WTC11 (cell line): ENCODE measurements around the gene IGSF9B. TPM values are rescaled to one million over a fixed set of nuclear protein-coding genes. Genes with fewer than 3 reads are reported as not detected.

Experiments used
- ATAC-seq: fragments of 200-7000 bp; cut with Tn5 transposase; 2 replicates; pipeline ENCODE4 v1.10.0; 2021; ENCODE audit warnings: mild to moderate bottlenecking, moderate library complexity
- CTCF ChIA-PET: fragments of 300-600 bp; sonication (Branson Sonifier 250); formaldehyde crosslinking; loops from one replicate; lab custom pipeline; 2021; ENCODE audit warnings: antibody characterized with exemption; lab: Charles Lee
- POLR2A ChIA-PET: fragments of 350-600 bp; sonication (Branson Sonifier 250); formaldehyde crosslinking; loops from one replicate; lab custom pipeline; 2021; ENCODE audit warnings: antibody characterized with exemption; lab: Charles Lee
- DNase-seq: peaks from one replicate; pipeline ENCODE4 v3.0.0; 2021; ENCODE audit warnings: low spot score
- H3K27ac Mint-ChIP-seq: 2 replicates; pipeline ENCODE4 v1.8.0; 2021; ENCODE audit warnings: mixed read lengths
- H3K27me3 Mint-ChIP-seq: 2 replicates; pipeline ENCODE4 v1.8.0; 2021; ENCODE audit warnings: low read depth, mild to moderate bottlenecking, moderate library complexity, mixed read lengths
- H3K36me3 Mint-ChIP-seq: 2 replicates; pipeline ENCODE4 v1.8.0; 2021; ENCODE audit warnings: mixed read lengths
- H3K4me1 Mint-ChIP-seq: 2 replicates; pipeline ENCODE4 v1.8.0; 2022; ENCODE audit warnings: mixed read lengths
- H3K4me3 Mint-ChIP-seq: 2 replicates; pipeline ENCODE4 v1.8.0; 2021; ENCODE audit warnings: mild to moderate bottlenecking, moderate library complexity, mixed read lengths
- H3K9me3 Mint-ChIP-seq: 2 replicates; pipeline ENCODE4 v1.8.0; 2021; ENCODE audit warnings: mixed read lengths
- AFF4 ChIP-seq: sonication (generic); formaldehyde crosslinking; IDR thresholded peaks from 2 replicates; pipeline ENCODE4 v1.8.1; 2023; ENCODE audit warnings: mild to moderate bottlenecking, missing genetic modification reagents, borderline replicate concordance
- AR ChIP-seq: fragments of 250-450 bp; sonication (Bioruptor Pico); IDR thresholded peaks from 2 replicates; pipeline ENCODE4 v1.9.0; 2021; ENCODE audit warnings: mild to moderate bottlenecking
- CTCF ChIP-seq: fragments of 200-600 bp; IDR thresholded peaks from 2 replicates; pipeline ENCODE4 v1.8.0; 2022; ENCODE audit warnings: antibody characterized with exemption
- E2F1 ChIP-seq: sonication (generic); formaldehyde crosslinking; IDR thresholded peaks from 2 replicates; pipeline ENCODE4 v1.8.0; 2022; ENCODE audit warnings: mild to moderate bottlenecking, missing genetic modification reagents
- E2F4 ChIP-seq: sonication (generic); formaldehyde crosslinking; IDR thresholded peaks from 2 replicates; pipeline ENCODE4 v1.8.1; 2022; ENCODE audit warnings: low read depth, mild to moderate bottlenecking, moderate library complexity, missing genetic modification reagents, borderline replicate concordance
- HMGA2 ChIP-seq: fragments of 250-450 bp; sonication (Bioruptor Pico); IDR thresholded peaks from 2 replicates; pipeline ENCODE4 v1.4.0; 2021; ENCODE audit warnings: mild to moderate bottlenecking, moderate library complexity
- SMAD4 ChIP-seq: sonication (generic); formaldehyde crosslinking; IDR thresholded peaks from 2 replicates; pipeline ENCODE4 v1.8.0; 2022; ENCODE audit warnings: mild to moderate bottlenecking, missing genetic modification reagents
- STAT6 ChIP-seq: sonication (generic); formaldehyde crosslinking; conservative IDR thresholded peaks from 2 replicates; pipeline ENCODE4 v1.8.1; 2023; ENCODE audit warnings: mild to moderate bottlenecking, low read depth, missing genetic modification reagents, moderate library complexity
- TEAD1 ChIP-seq: sonication (generic); formaldehyde crosslinking; IDR thresholded peaks from 2 replicates; pipeline ENCODE4 v1.8.0; 2022; ENCODE audit warnings: mild to moderate bottlenecking, missing genetic modification reagents
- TEAD4 ChIP-seq: sonication (generic); formaldehyde crosslinking; IDR thresholded peaks from 2 replicates; pipeline ENCODE4 v1.8.0; 2022; ENCODE audit warnings: mild to moderate bottlenecking, missing genetic modification reagents
- ZNF396 ChIP-seq: fragments of 250-450 bp; sonication (Bioruptor Pico); IDR thresholded peaks from 2 replicates; pipeline ENCODE4 v1.8.0; 2021; ENCODE audit warnings: mild to moderate bottlenecking, moderate library complexity, borderline replicate concordance
- ZNF423 ChIP-seq: fragments of 250-450 bp; sonication (Bioruptor Pico); IDR thresholded peaks from 2 replicates; pipeline ENCODE4 v2.1.2; 2022; ENCODE audit warnings: mild to moderate bottlenecking, moderate library complexity
- ZNF425 ChIP-seq: fragments of 250-450 bp; sonication (Bioruptor Pico); conservative IDR thresholded peaks from 2 replicates; pipeline ENCODE4 v1.9.0; 2021; ENCODE audit warnings: mild to moderate bottlenecking
- ZNF532 ChIP-seq: fragments of 250-450 bp; sonication (Bioruptor Pico); IDR thresholded peaks from 2 replicates; pipeline ENCODE4 v1.9.0; 2021; ENCODE audit warnings: mild to moderate bottlenecking, borderline replicate concordance
- total RNA-seq: library from RNA; stranded (reverse); gene quantifications from 3 replicates; pipeline ENCODE4 v1.2.3, GENCODE V29; 2021

The IGSF9B gene
- total RNA-seq, 1 experiment from 2014 or later = 52.7 TPM

- Mint-ChIP-seq H3K4me3 (no peak overlapping the region), H3K27me3 (0 out of 2 replicates have a peak, but pooled peaks cover under 1% of the 10 kb centered on the region), H3K4me1 (peaks cover 5% of the 10 kb centered on the region), H3K27ac (no peak overlapping the region), H3K9me3 (0 out of 2 replicates have a peak, but pooled peaks cover 4% of the 10 kb centered on the region), H3K36me3 (no peaks in the 10 kb centered on the region)
- TF ChIP-seq CTCF (no peak), TEAD1 (CRISPR knock-in tag) (no peak), TEAD4 (no peak), STAT6 (CRISPR knock-in tag) (no peak), ZNF396 (CRISPR knock-in tag) (no peak), ZNF532 (CRISPR knock-in tag) (no peak), AFF4 (CRISPR knock-in tag) (no peak), E2F4 (CRISPR knock-in tag) (no peak), SMAD4 (CRISPR knock-in tag) (no peak), AR (CRISPR knock-in tag) (no peak), ZNF423 (no peak), HMGA2 (CRISPR knock-in tag) (no peak), ZNF425 (CRISPR knock-in tag) (no peak), E2F1 (CRISPR knock-in tag) (no peak)
- ChIA-PET POLR2A (no interaction called here), CTCF (no interaction called here)
- DNase-seq (no peak), ATAC-seq (no peak)
Observed at GRCh38 chr11:133889893-133890292, 66.9 kb downstream of the IGSF9B start.
